SHP77 treated with DMSO at 0.1 percent for 48 hours (cell line): ENCODE measurements around the gene MCAT.
A peak's percentile ranks its signal among the peaks of the same experiment; 100 is the strongest.

Experiments used
- DNase-seq: peaks from one replicate; lab custom pipeline; 2025; lab: John Stamatoyannopoulos, UW

MCAT gene

GRCh38 chr22:43090130-43090789 is 52.9 kb downstream of the MCAT start:
- DNase-seq = peak; percentile 83

GRCh38 chr22:43088984-43089717 is 54.0 kb downstream of the MCAT start, which contains the start of gene TTLL1:
Gene TTLL1, minus strand, starts transcription at chr22:43089391. Its CDS starts 13,805 bp downstream, at chr22:43075586.
- peak; percentile 73 for DNase-seq

DNA sequence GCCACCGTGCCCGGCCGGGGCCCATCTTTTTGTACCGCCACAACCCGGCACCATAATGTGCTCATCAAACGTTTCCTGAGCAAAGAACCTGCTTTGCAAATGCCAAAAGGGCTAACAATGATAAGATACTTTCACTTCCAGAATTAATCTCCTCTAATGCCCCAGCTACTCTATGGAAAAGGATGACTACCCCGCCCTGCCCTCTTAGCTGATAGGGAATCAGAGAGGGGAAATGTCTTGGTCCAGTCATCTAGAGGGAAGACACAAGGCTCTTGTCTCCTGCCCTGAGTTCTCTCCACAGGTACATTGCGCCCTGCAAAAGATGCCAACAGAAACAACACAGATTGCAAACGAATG is 54.6 kb downstream of the MCAT start:
- DNase-seq = no peak

GRCh38 chr22:43085658-43086606 is 57.3 kb downstream of the MCAT start:
- DNase-seq = no peak
